IPS-NIHi7 (cell line): ENCODE results near the gene KCNT2.

Source experiments
- DNase-seq: peaks from one replicate; pipeline ENCODE4 v3.0.0; 2012; ENCODE audit warnings: mixed read lengths; ENCODE audit errors: extremely low spot score

Gene KCNT2

GRCh38 chr1:196450143-196451095 is 157.8 kb downstream of the KCNT2 start:
- DNase-seq = no peak

GRCh38 chr1:196449460-196449859 is 158.8 kb downstream of the KCNT2 start:
- no peak for DNase-seq

- no peak for DNase-seq
Observed at GRCh38 chr1:196445775-196446174, 162.5 kb downstream of the KCNT2 start.

GRCh38 chr1:196444634-196445033 is 163.6 kb downstream of the KCNT2 start:
- DNase-seq = no peak

- no peak for DNase-seq
Observed at GRCh38 chr1:196442366-196442765, 165.9 kb downstream of the KCNT2 start.

GRCh38 chr1:196440711-196441110 is 167.5 kb downstream of the KCNT2 start:
- DNase-seq = no peak

GRCh38 chr1:196438329-196438728 is 169.9 kb downstream of the KCNT2 start:
- DNase-seq = no peak

GRCh38 chr1:196437671-196438070 is 170.6 kb downstream of the KCNT2 start:
- DNase-seq = no peak

- DNase-seq = no peak
Observed at GRCh38 chr1:196433000-196433399, 175.2 kb downstream of the KCNT2 start.

GRCh38 chr1:196427976-196428734 is 180.1 kb downstream of the KCNT2 start:
- DNase-seq = no peak

GRCh38 chr1:196425513-196425912 is 182.7 kb downstream of the KCNT2 start:
- DNase-seq = no peak

GRCh38 chr1:196423612-196424011 is 184.6 kb downstream of the KCNT2 start:
- DNase-seq = no peak

GRCh38 chr1:196418772-196419171 is 189.5 kb downstream of the KCNT2 start:
- no peak for DNase-seq

- no peak for DNase-seq
Observed at GRCh38 chr1:196415978-196416377, 192.3 kb downstream of the KCNT2 start.

- DNase-seq = no peak
Observed at GRCh38 chr1:196412326-196412725, 195.9 kb downstream of the KCNT2 start.

GRCh38 chr1:196410768-196411167 is 197.5 kb downstream of the KCNT2 start:
- no peak for DNase-seq

- no peak for DNase-seq
Observed at GRCh38 chr1:196409586-196409985, 198.7 kb downstream of the KCNT2 start.

GRCh38 chr1:196407358-196408051 is 200.7 kb downstream of the KCNT2 start:
- DNase-seq = no peak

GRCh38 chr1:196405839-196406238 is 202.4 kb downstream of the KCNT2 start:
- DNase-seq = no peak

GRCh38 chr1:196403803-196404690 is 204.2 kb downstream of the KCNT2 start:
- no peak for DNase-seq

GRCh38 chr1:196401891-196402290 is 206.3 kb downstream of the KCNT2 start:
- no peak for DNase-seq
